Measurements from ENCODE around the gene MYO1H. TPM values are rescaled to one million over a fixed set of nuclear protein-coding genes. Genes with fewer than 3 reads are reported as not detected.
"Not testable (repeated sequence)": the region's sequence is repeated elsewhere in the genome, so short reads cannot be mapped to it uniquely, and the experiment has no call there.

MYO1H gene
- total and polyA plus RNA-seq, 5 donors = 0.09 to 0.88 (median 0.47) TPM

- peak overlapping the region; percentile 78 for H3K4me3 ChIP-seq (ENCODE audit: low read length)
- DNase-seq (no peak), ATAC-seq (no peak)
- H3K4me1 ChIP-seq (ENCODE audit: control insufficient read depth, insufficient read depth, low read length) = no peaks in the 10 kb centered on the region
- no peaks in the 10 kb centered on the region for H3K9me3 ChIP-seq (ENCODE audit: control insufficient read depth, low read length)
- H3K27ac ChIP-seq (ENCODE audit: low read length) = no peak overlapping the region
- intact Hi-C loops (cut with DNase I) = no loop called here
- 9% methylated on average over 33 of the region's 33 CpGs for WGBS
- H3K27me3 ChIP-seq (ENCODE audit: control insufficient read depth, insufficient read depth) = no peaks in the 10 kb centered on the region
Measured at GRCh38 chr12:109310247-109311125, 37.2 kb upstream of the MYO1H start.

GRCh38 chr12:109321294-109321693, 26.4 kb upstream of the MYO1H start:
- intact Hi-C loops (cut with DNase I) = not testable (repeated sequence)
- 90% methylated on average over 8 of the region's 8 CpGs for WGBS

GRCh38 chr12:109329003-109329402, 18.7 kb upstream of the MYO1H start:
- Histone ChIP-seq H3K4me3 (ENCODE audit: low read length) (no peak overlapping the region), H3K27ac (ENCODE audit: low read length) (no peak overlapping the region), H3K4me1 (ENCODE audit: control insufficient read depth, insufficient read depth, low read length) (peaks cover 2% of the 10 kb centered on the region), H3K27me3 (ENCODE audit: control insufficient read depth, insufficient read depth) (no peaks in the 10 kb centered on the region), H3K9me3 (ENCODE audit: control insufficient read depth, low read length) (no peaks in the 10 kb centered on the region)
- 90% methylated on average over 3 of the region's 3 CpGs for WGBS
- intact Hi-C loops (cut with DNase I) = no loop called here
- ATAC-seq (no peak), DNase-seq (no peak)

More at GRCh38 chr12:109321294-109321693, 26.4 kb upstream of the MYO1H start:
- not testable (repeated sequence) for DNase-seq; H3K27me3 ChIP-seq (ENCODE audit: control insufficient read depth, insufficient read depth); ATAC-seq; H3K4me1 ChIP-seq (ENCODE audit: control insufficient read depth, insufficient read depth, low read length); H3K9me3 ChIP-seq (ENCODE audit: control insufficient read depth, low read length); H3K4me3 ChIP-seq (ENCODE audit: low read length); H3K27ac ChIP-seq (ENCODE audit: low read length)

- no peak overlapping the region for H3K27ac ChIP-seq (ENCODE audit: low read length)
- H3K9me3 ChIP-seq (ENCODE audit: control insufficient read depth, low read length) = no peaks in the 10 kb centered on the region
- ATAC-seq (no peak), DNase-seq (no peak)
- intact Hi-C loops (cut with DNase I) = no loop called here
- H3K4me3 ChIP-seq (ENCODE audit: low read length) = no peak overlapping the region
- H3K27me3 ChIP-seq (ENCODE audit: control insufficient read depth, insufficient read depth) = no peaks in the 10 kb centered on the region
- peaks cover 2% of the 10 kb centered on the region for H3K4me1 ChIP-seq (ENCODE audit: control insufficient read depth, insufficient read depth, low read length)
- WGBS = 63% methylated on average over 7 of the region's 7 CpGs
Measured at GRCh38 chr12:109329686-109330085, 18.0 kb upstream of the MYO1H start.

- Histone ChIP-seq H3K9me3 (ENCODE audit: control insufficient read depth, low read length) (no peaks in the 10 kb centered on the region), H3K4me3 (ENCODE audit: low read length) (no peak overlapping the region), H3K4me1 (ENCODE audit: control insufficient read depth, insufficient read depth, low read length) (peaks cover 2% of the 10 kb centered on the region), H3K27ac (ENCODE audit: low read length) (no peak overlapping the region), H3K27me3 (ENCODE audit: control insufficient read depth, insufficient read depth) (no peaks in the 10 kb centered on the region)
- 85% methylated on average over 16 of the region's 16 CpGs for WGBS
- no peak for DNase-seq
- intact Hi-C loops (cut with DNase I) = no loop called here
- ATAC-seq = no peak
Measured at GRCh38 chr12:109330282-109331230, 17.1 kb upstream of the MYO1H start.

GRCh38 chr12:109331301-109331952, 16.3 kb upstream of the MYO1H start:
- no peak for DNase-seq
- intact Hi-C loops (cut with DNase I) = no loop called here
- H3K27ac ChIP-seq (ENCODE audit: low read length) = no peak overlapping the region
- H3K4me3 ChIP-seq (ENCODE audit: low read length) = no peak overlapping the region
- H3K9me3 ChIP-seq (ENCODE audit: control insufficient read depth, low read length) = no peaks in the 10 kb centered on the region
- peaks cover 2% of the 10 kb centered on the region for H3K4me1 ChIP-seq (ENCODE audit: control insufficient read depth, insufficient read depth, low read length)
- no peaks in the 10 kb centered on the region for H3K27me3 ChIP-seq (ENCODE audit: control insufficient read depth, insufficient read depth)
- ATAC-seq = no peak
- WGBS = 41% methylated on average over 7 of the region's 7 CpGs

- DNase-seq (no peak), ATAC-seq (no peak)
- peaks cover 2% of the 10 kb centered on the region for H3K4me1 ChIP-seq (ENCODE audit: control insufficient read depth, insufficient read depth, low read length)
- no peaks in the 10 kb centered on the region for H3K27me3 ChIP-seq (ENCODE audit: control insufficient read depth, insufficient read depth)
- intact Hi-C loops (cut with DNase I) = no loop called here
- no peak overlapping the region for H3K27ac ChIP-seq (ENCODE audit: low read length)
- H3K4me3 ChIP-seq (ENCODE audit: low read length) = no peak overlapping the region
- 95% methylated on average over 2 of the region's 2 CpGs for WGBS
- H3K9me3 ChIP-seq (ENCODE audit: control insufficient read depth, low read length) = no peaks in the 10 kb centered on the region
Measured at GRCh38 chr12:109334887-109335286, 12.8 kb upstream of the MYO1H start.

GRCh38 chr12:109336593-109336992, 11.1 kb upstream of the MYO1H start:
- Histone ChIP-seq H3K9me3 (ENCODE audit: control insufficient read depth, low read length) (no peaks in the 10 kb centered on the region), H3K4me3 (ENCODE audit: low read length) (no peak overlapping the region), H3K27ac (ENCODE audit: low read length) (no peak overlapping the region), H3K4me1 (ENCODE audit: control insufficient read depth, insufficient read depth, low read length) (no peaks in the 10 kb centered on the region), H3K27me3 (ENCODE audit: control insufficient read depth, insufficient read depth) (no peaks in the 10 kb centered on the region)
- ATAC-seq (no peak), DNase-seq (no peak)
- 94% methylated on average over 1 of the region's 1 CpG for WGBS
- intact Hi-C loops (cut with DNase I) = no loop called here

- H3K27me3 ChIP-seq (ENCODE audit: control insufficient read depth, insufficient read depth) = no peaks in the 10 kb centered on the region
- H3K4me3 ChIP-seq (ENCODE audit: low read length) = no peak overlapping the region
- 59% methylated on average over 2 of the region's 2 CpGs for WGBS
- H3K9me3 ChIP-seq (ENCODE audit: control insufficient read depth, low read length) = no peaks in the 10 kb centered on the region
- no peaks in the 10 kb centered on the region for H3K4me1 ChIP-seq (ENCODE audit: control insufficient read depth, insufficient read depth, low read length)
- DNase-seq = no peak
- intact Hi-C loops (cut with DNase I) = no loop called here
- H3K27ac ChIP-seq (ENCODE audit: low read length) = no peak overlapping the region
- ATAC-seq = no peak
Measured at GRCh38 chr12:109343677-109344076, 4.0 kb upstream of the MYO1H start.

GRCh38 chr12:109345428-109345827, 2.3 kb upstream of the MYO1H start:
- Histone ChIP-seq H3K27me3 (ENCODE audit: control insufficient read depth, insufficient read depth) (no peaks in the 10 kb centered on the region), H3K27ac (ENCODE audit: low read length) (no peak overlapping the region), H3K4me1 (ENCODE audit: control insufficient read depth, insufficient read depth, low read length) (no peaks in the 10 kb centered on the region), H3K4me3 (ENCODE audit: low read length) (no peak overlapping the region), H3K9me3 (ENCODE audit: control insufficient read depth, low read length) (no peaks in the 10 kb centered on the region)
- no peak for ATAC-seq
- intact Hi-C loops (cut with DNase I) = no loop called here
- WGBS = 88% methylated on average over 2 of the region's 2 CpGs
- DNase-seq = no peak

Measured in right cardiac atrium (tissue), 5 donors.